Keratinocyte (primary cell): ENCODE measurements around the gene HOMER2. TPM values are rescaled to one million over a fixed set of nuclear protein-coding genes. Genes with fewer than 3 reads are reported as not detected.

ENCODE experiments used
- DNase-seq: peaks from one replicate; pipeline ENCODE4 v3.0.0-alpha.2; 2011; ENCODE audit warnings: low read depth, missing footprints, low spot score
- FAIRE-seq: peaks from 2 replicates; lab custom pipeline; 2011; peaks lifted over from hg19 to GRCh38; lab: Jason Lieb, UNC
- H2AFZ ChIP-seq: 2 replicates; pipeline ENCODE4 v1.6.0; 2012; ENCODE audit warnings: low read length, control low read depth, inconsistent platforms; ENCODE audit not compliant: control insufficient read depth
- H3K27ac ChIP-seq: 2 replicates; pipeline ENCODE4 v1.5.1; 2011; ENCODE audit warnings: low read length; ENCODE audit not compliant: control insufficient read depth, insufficient read depth
- H3K27me3 ChIP-seq: 3 replicates; pipeline ENCODE4 v1.6.0; 2011; ENCODE audit warnings: low read length; ENCODE audit not compliant: control insufficient read depth, insufficient read depth; ENCODE audit errors: extremely low read depth
- H3K36me3 ChIP-seq, 2 experiments: 2 replicates in 1 of 2; 3 replicates in 1 of 2; pipeline ENCODE4 v1.5.1; 2011; ENCODE audit warnings: low read length in 2 of 2, mild to moderate bottlenecking in 1 of 2; ENCODE audit not compliant: control insufficient read depth in 2 of 2, insufficient read depth in 2 of 2; ENCODE audit errors: extremely low read depth in 1 of 2
- H3K4me1 ChIP-seq: 3 replicates; pipeline ENCODE4 v1.5.1; 2011; ENCODE audit warnings: low read length; ENCODE audit not compliant: control insufficient read depth, insufficient read depth; ENCODE audit errors: extremely low read depth
- H3K4me2 ChIP-seq: 3 replicates; pipeline ENCODE4 v1.6.0; 2011; ENCODE audit warnings: low read depth, low read length; ENCODE audit not compliant: control insufficient read depth, insufficient read depth; ENCODE audit errors: extremely low read depth
- H3K4me3 ChIP-seq, 3 experiments: fragments of 200-600 bp in 1 of 3; sonication (generic) in 1 of 3; 2 replicates in 2 of 3; 3 replicates in 1 of 3; pipeline ENCODE4 v1.5.1; 2011 to 2016; ENCODE audit warnings: low read length in 3 of 3, mild to moderate bottlenecking in 3 of 3, control low read depth in 2 of 3, inconsistent platforms in 1 of 3, low read depth in 1 of 3, mixed read lengths in 1 of 3, mixed run types in 1 of 3, moderate library complexity in 1 of 3; ENCODE audit not compliant: control insufficient read depth in 2 of 3, insufficient read depth in 2 of 3; ENCODE audit errors: extremely low read depth in 1 of 3
- H3K79me2 ChIP-seq: 2 replicates; pipeline ENCODE4 v1.6.0; 2012; ENCODE audit warnings: low read length; ENCODE audit not compliant: control insufficient read depth, insufficient read depth
- H3K9ac ChIP-seq: 3 replicates; pipeline ENCODE4 v1.6.0; 2011; ENCODE audit warnings: low read length; ENCODE audit not compliant: control insufficient read depth, insufficient read depth; ENCODE audit errors: extremely low read depth
- H3K9me1 ChIP-seq: 3 replicates; pipeline ENCODE4 v1.6.0; 2011; ENCODE audit warnings: low read length; ENCODE audit not compliant: control insufficient read depth, insufficient read depth; ENCODE audit errors: extremely low read depth
- H3K9me3 ChIP-seq: 2 replicates; pipeline ENCODE4 v1.5.1; 2012; ENCODE audit warnings: low read depth, low read length; ENCODE audit not compliant: control insufficient read depth
- H4K20me1 ChIP-seq: 3 replicates; pipeline ENCODE4 v1.6.0; 2011; ENCODE audit warnings: low read length; ENCODE audit not compliant: control insufficient read depth, insufficient read depth; ENCODE audit errors: extremely low read depth
- CTCF ChIP-seq, 3 experiments: IDR thresholded peaks in 1 of 3; conservative IDR thresholded peaks in 1 of 3; optimal IDR thresholded peaks in 1 of 3; 2 replicates in 2 of 3; 3 replicates in 1 of 3; pipeline versions ENCODE3 to v1.5.1; 2011; ENCODE audit warnings: low read length in 3 of 3, mild to moderate bottlenecking in 3 of 3, moderate library complexity in 2 of 3, control low read depth in 1 of 3, inconsistent platforms in 1 of 3; ENCODE audit not compliant: insufficient read depth in 2 of 3; ENCODE audit errors: extremely low read depth in 1 of 3
- EZH2 ChIP-seq: IDR thresholded peaks from one replicate; pipeline ENCODE4 v1.6.1; 2012; ENCODE audit warnings: inconsistent platforms, mild to moderate bottlenecking, low read length, moderate library complexity
- dilution Hi-C: fragments of 300-500 bp; cut with MboI; formaldehyde crosslinking; loops from one replicate; pipeline ENCODE4 v1.7.0; 2020; ENCODE audit warnings: low sequenced_read_pairs; ENCODE audit not compliant: extremely low pct_ligation_motif_present
- polyA plus RNA-seq, 5 experiments: library from polyadenylated mRNA; depleted of rRNA in 3 of 5; stranded (reverse) in 3 of 5; stranded (forward) in 1 of 5; unstranded in 1 of 5; fragments of >200 nt; gene quantifications; 1 replicate in 1 of 5; 2 replicates in 3 of 5; 3 replicates in 1 of 5; pipeline versions ENCODE4 v1.2.1 to v1.2.3, GENCODE V29; 2011 to 2012; ENCODE audit warnings: missing spikeins in 2 of 5, low read depth in 1 of 5, low replicate concordance in 1 of 5

HOMER2 gene
- polyA plus RNA-seq, 1 donor (not counting 4 experiments of a cell fraction or from before 2014, with no cell fraction given) = 12.4 TPM

GRCh38 chr15:82903511-82903910, 49.0 kb downstream of the HOMER2 start:
- H3K9me1 ChIP-seq = no peaks in the 10 kb centered on the region
- FAIRE-seq = no peak
- no peak for DNase-seq
- H2AFZ ChIP-seq = no peak overlapping the region
- H4K20me1 ChIP-seq = no peaks in the 10 kb centered on the region
- H3K27me3 ChIP-seq = no peaks in the 10 kb centered on the region
- no peak overlapping the region for H3K27ac ChIP-seq
- dilution Hi-C loops = no loop called here
- H3K9me3 ChIP-seq = no peaks in the 10 kb centered on the region
- H3K36me3 ChIP-seq = no peaks in the 10 kb centered on the region
- no peaks in the 10 kb centered on the region for H3K79me2 ChIP-seq
- H3K4me2 ChIP-seq = no peak overlapping the region
- H3K9ac ChIP-seq = no peak overlapping the region
- no peak overlapping the region for H3K4me3 ChIP-seq
- TF ChIP-seq CTCF (optimal IDR thresholded peaks at IDR 0.05 in 1 of 3, IDR thresholded peaks at IDR 0.05 in 1 of 3, conservative IDR thresholded peaks at IDR 0.05 in 1 of 3; ENCODE audit: extremely low read depth in 1 of 3, insufficient read depth in 2 of 3, low read length in 3 of 3) = no peak
- no peak for TF ChIP-seq EZH2
- H3K4me1 ChIP-seq = no peaks in the 10 kb centered on the region

GRCh38 chr15:82901114-82901805, 51.3 kb downstream of the HOMER2 start:
- no peak overlapping the region for H2AFZ ChIP-seq

More at GRCh38 chr15:82901114-82901805, 51.3 kb downstream of the HOMER2 start:
- FAIRE-seq (no peak), DNase-seq (no peak)
- H4K20me1 ChIP-seq = no peaks in the 10 kb centered on the region
- dilution Hi-C loops = no loop called here
- no peaks in the 10 kb centered on the region for H3K36me3 ChIP-seq
- no peak for TF ChIP-seq CTCF (optimal IDR thresholded peaks at IDR 0.05 in 1 of 3, IDR thresholded peaks at IDR 0.05 in 1 of 3, conservative IDR thresholded peaks at IDR 0.05 in 1 of 3; ENCODE audit: extremely low read depth in 1 of 3, insufficient read depth in 2 of 3, low read length in 3 of 3)
- TF ChIP-seq EZH2 = no peak
- no peak overlapping the region for H3K4me3 ChIP-seq
- no peaks in the 10 kb centered on the region for H3K79me2 ChIP-seq
- no peaks in the 10 kb centered on the region for H3K4me1 ChIP-seq
- no peak overlapping the region for H3K4me2 ChIP-seq
- H3K27me3 ChIP-seq = no peaks in the 10 kb centered on the region
- no peak overlapping the region for H3K27ac ChIP-seq
- H3K9me3 ChIP-seq = no peaks in the 10 kb centered on the region
- no peaks in the 10 kb centered on the region for H3K9me1 ChIP-seq
- H3K9ac ChIP-seq = no peak overlapping the region
